ENCODE results near the gene NAA80.

The NAA80 gene

DNA sequence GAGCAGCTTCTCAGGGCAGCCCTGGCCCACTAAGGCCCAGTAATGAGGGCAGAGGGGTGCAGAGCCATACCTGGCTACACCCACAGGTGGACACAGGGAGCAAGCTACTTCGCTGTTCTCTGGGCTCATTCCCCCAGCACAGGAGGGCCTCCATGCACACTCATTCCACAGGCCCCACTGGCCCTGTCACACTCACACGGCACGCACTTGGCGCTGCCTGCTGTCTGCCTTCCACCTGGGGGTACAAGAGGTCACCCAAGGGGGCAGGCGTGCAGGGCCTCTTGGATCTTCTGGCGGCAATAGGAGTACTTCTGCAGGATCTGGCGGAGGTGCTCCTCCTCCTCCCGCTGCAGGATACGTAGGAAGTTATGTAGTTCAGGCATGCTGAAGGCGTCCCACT, 31.1 kb upstream of the NAA80 start:
- H3K4me2 ChIP-seq (ENCODE audit: low read length), result no peak overlapping the region
- H3K79me2 ChIP-seq, result peaks cover 12% of the 10 kb centered on the region
- H3K4me3 ChIP-seq (ENCODE audit: low read depth, low read length), result no peak overlapping the region
- no peaks in the 10 kb centered on the region for H3K9me3 ChIP-seq (ENCODE audit: control insufficient read depth, low read length)
- H3K27ac ChIP-seq, result no peak overlapping the region
- no peak overlapping the region for H2AFZ ChIP-seq
- TF ChIP-seq, protein P1, sequence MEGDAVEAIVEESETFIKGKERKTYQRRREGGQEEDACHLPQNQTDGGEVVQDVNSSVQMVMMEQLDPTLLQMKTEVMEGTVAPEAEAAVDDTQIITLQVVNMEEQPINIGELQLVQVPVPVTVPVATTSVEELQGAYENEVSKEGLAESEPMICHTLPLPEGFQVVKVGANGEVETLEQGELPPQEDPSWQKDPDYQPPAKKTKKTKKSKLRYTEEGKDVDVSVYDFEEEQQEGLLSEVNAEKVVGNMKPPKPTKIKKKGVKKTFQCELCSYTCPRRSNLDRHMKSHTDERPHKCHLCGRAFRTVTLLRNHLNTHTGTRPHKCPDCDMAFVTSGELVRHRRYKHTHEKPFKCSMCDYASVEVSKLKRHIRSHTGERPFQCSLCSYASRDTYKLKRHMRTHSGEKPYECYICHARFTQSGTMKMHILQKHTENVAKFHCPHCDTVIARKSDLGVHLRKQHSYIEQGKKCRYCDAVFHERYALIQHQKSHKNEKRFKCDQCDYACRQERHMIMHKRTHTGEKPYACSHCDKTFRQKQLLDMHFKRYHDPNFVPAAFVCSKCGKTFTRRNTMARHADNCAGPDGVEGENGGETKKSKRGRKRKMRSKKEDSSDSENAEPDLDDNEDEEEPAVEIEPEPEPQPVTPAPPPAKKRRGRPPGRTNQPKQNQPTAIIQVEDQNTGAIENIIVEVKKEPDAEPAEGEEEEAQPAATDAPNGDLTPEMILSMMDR (IDR thresholded peaks at IDR 0.05), result no peak
- no peak overlapping the region for H3K9ac ChIP-seq
- H3K27me3 ChIP-seq (ENCODE audit: control insufficient read depth, insufficient read depth, low read length), result no peaks in the 10 kb centered on the region
- H3K36me3 ChIP-seq (ENCODE audit: control insufficient read depth, insufficient read depth, low read length), result no peaks in the 10 kb centered on the region
- H3K4me1 ChIP-seq, result peaks cover 8% of the 10 kb centered on the region

DNA sequence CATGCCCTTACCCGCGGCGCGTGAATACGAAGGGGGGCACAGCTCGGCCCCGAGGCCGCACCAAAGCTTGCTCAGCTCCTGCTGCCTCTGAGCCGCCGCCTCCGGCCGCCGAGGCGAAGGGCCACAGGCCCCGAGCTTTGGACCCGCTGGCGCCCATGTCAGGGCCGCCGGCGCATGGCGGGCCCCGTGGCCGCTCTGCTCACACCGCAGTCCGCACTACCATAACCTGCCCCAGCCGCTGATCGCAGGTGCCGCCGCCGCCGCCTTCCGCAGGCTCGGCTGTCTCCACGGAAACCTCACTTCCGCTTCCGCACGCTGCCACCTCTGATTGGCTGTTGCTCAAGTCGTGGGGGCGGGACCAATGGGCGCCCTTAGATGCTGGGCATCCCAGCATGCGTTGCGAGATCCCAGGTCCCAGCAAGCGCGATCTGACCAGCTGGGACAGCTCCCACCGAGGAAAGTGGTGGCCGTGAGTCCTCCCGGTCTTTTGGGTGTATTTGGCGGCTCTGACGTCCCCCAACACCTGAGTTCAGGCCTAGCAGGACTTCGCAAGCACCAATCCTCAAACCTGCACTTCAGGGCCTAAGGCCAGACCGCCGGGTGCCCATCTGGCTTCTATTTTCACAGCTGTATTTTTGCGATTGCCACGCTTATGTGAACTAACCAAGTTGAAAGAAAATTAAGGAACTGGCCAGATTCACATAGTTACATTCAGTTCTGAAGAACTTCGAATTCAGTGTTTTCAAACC, 28.9 kb upstream of the NAA80 start, which contains the start of gene TUSC2:
TSS of gene TUSC2 (minus strand) at position 281 of the 749 bp plus-strand sequence. CDS start at position 157, 124 bp downstream.
- peaks cover 12% of the 10 kb centered on the region for H3K79me2 ChIP-seq
- H3K9ac ChIP-seq, result peak within 1 kb of the TSS; percentile 95
- H3K27ac ChIP-seq, result peak within 1 kb of the TSS; percentile 75
- TF ChIP-seq, protein P1 (IDR thresholded peaks at IDR 0.05), result no peak
- no peaks in the 10 kb centered on the region for H3K36me3 ChIP-seq (ENCODE audit: control insufficient read depth, insufficient read depth, low read length)
- H3K9me3 ChIP-seq (ENCODE audit: control insufficient read depth, low read length), result no peaks in the 10 kb centered on the region
- peak within 1 kb of the TSS; percentile 84 for H3K4me3 ChIP-seq (ENCODE audit: low read depth, low read length)
- H3K4me2 ChIP-seq (ENCODE audit: low read length), result peak within 1 kb of the TSS; percentile 90
- H3K4me1 ChIP-seq, result peaks cover 15% of the 10 kb centered on the region
- peak within 1 kb of the TSS; percentile 87 for H2AFZ ChIP-seq
- H3K27me3 ChIP-seq (ENCODE audit: control insufficient read depth, insufficient read depth, low read length), result no peaks in the 10 kb centered on the region

DNA sequence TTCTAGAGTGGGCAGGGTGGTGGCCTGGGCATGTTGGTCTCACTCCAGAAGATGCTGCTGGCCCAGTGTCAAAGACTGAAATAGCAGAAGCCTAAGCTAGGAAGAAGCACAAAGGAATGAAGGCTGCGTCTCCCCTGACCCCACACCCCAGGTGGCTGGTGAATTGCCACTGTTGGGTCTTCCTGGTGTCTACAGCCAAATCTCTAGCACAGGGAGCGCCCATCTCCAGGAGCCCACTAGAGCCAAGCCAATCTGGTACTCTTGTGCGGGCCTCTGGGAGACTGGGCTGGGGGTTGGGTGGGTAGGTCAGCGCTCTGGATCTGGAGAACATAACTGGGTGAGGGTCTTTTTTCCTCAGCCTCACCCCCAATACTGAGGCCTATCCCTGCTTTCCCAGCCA, 27.9 kb upstream of the NAA80 start:
- no peaks in the 10 kb centered on the region for H3K27me3 ChIP-seq (ENCODE audit: control insufficient read depth, insufficient read depth, low read length)
- H3K4me1 ChIP-seq, result peaks cover 16% of the 10 kb centered on the region
- H2AFZ ChIP-seq, result no peak overlapping the region
- no peaks in the 10 kb centered on the region for H3K36me3 ChIP-seq (ENCODE audit: control insufficient read depth, insufficient read depth, low read length)
- H3K79me2 ChIP-seq, result peaks cover 12% of the 10 kb centered on the region
- H3K9ac ChIP-seq, result peak overlapping the region; percentile 95
- no peak overlapping the region for H3K27ac ChIP-seq
- H3K9me3 ChIP-seq (ENCODE audit: control insufficient read depth, low read length), result no peaks in the 10 kb centered on the region
- peak overlapping the region; percentile 90 for H3K4me2 ChIP-seq (ENCODE audit: low read length)
- TF ChIP-seq, protein P1 (IDR thresholded peaks at IDR 0.05), result no peak
- peak overlapping the region; percentile 84 for H3K4me3 ChIP-seq (ENCODE audit: low read depth, low read length)

DNA sequence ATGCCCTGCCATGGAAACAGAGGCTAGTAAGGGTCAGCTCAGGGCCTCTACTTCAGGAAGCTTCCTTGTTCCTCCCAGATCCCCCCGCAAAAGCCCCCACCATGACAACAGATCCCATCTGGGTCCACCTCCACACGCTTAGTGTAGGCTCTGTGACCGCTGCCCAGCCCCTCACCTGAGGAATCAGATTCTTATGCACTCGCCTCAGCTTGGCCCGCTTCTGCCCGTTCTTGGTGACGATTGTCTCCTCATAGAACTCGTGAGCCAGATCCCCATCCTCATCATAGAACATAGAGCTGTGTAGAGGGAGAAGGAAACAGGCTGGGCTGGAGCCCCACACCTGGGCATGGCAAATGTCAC, 27.0 kb upstream of the NAA80 start:
- H3K79me2 ChIP-seq, result peaks cover 12% of the 10 kb centered on the region
- no peaks in the 10 kb centered on the region for H3K27me3 ChIP-seq (ENCODE audit: control insufficient read depth, insufficient read depth, low read length)
- no peaks in the 10 kb centered on the region for H3K9me3 ChIP-seq (ENCODE audit: control insufficient read depth, low read length)
- H3K27ac ChIP-seq, result no peak overlapping the region
- H2AFZ ChIP-seq, result no peak overlapping the region
- H3K9ac ChIP-seq, result no peak overlapping the region
- no peak overlapping the region for H3K4me2 ChIP-seq (ENCODE audit: low read length)
- H3K4me3 ChIP-seq (ENCODE audit: low read depth, low read length), result no peak overlapping the region
- TF ChIP-seq, protein P1 (IDR thresholded peaks at IDR 0.05), result no peak
- no peaks in the 10 kb centered on the region for H3K36me3 ChIP-seq (ENCODE audit: control insufficient read depth, insufficient read depth, low read length)
- peaks cover 21% of the 10 kb centered on the region for H3K4me1 ChIP-seq

Measured in parathyroid adenoma (tissue), 2 donors.